CD4-positive, alpha-beta T cell treated with Interferon alpha-2 for 1 hour (primary cell): ENCODE measurements around the gene FAM83F.

Experiments
- DNase-seq, 2 donors: peaks; one replicate each; pipeline ENCODE4 v3.0.0-alpha.2; 2020 to 2022

FAM83F gene

GRCh38 chr22:39995393-39996252 lies 869 bp downstream of the FAM83F start:
- DNase-seq: no peak

GRCh38 chr22:39996732-39997131 lies 2.0 kb downstream of the FAM83F start:
- no peak for DNase-seq

DNA sequence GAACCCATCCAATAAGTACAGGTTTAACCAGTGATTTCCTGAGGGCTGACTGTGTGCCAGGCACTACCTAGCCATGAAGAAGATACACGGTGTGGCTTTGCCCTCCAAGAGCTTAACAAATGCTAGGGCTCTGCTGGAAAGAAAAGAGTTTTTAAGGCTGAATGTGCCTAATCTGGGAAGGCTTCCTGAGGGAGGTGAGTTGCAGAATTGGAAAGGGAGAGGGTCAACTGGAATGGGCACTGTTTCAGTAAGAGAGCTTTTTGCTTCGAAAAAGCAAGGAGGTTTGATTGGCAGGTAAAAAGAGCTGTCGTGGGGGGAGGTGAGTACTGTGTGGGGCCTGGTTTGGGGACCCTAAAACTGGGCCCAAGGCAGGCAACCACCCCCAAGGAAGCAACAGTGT lies 2.7 kb downstream of the FAM83F start:
- DNase-seq: no peak

DNA sequence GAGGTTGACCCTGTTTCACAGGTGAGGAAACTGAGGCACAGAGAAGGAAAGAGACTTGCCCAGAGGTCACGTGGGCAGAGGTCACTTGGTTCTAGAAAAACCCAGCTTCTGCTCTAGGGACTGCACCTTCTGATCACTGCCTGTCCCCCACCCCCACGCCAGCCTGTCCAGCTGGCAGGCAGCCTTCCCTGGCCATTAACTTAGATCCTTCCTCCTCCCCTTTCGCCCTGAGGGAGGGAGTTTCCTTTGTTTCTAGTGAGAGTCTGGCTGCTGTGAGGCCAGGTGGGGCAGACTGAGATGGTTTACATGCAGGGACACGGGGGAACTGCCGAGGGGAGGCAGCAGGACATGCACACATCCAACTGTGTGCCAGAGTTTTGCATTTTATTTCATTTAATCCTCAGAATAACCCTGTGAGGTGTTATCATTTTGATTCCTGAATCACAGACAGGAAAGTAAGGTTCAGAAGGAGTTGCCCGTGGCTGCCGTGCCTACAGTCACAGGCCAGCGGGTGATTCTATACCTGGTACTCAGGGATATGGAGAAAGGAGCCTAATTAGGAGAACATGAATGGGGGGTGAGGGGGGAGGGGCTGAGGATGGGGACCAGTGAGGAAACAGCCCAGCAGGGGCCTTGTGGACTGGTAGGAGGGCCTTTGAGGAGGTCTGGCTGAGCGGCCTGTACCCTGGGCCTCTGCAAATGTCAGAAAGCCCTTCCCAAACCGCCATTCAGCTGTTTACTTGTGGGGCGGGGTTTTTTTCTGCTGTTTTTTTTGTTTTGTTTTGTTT lies 3.4 kb downstream of the FAM83F start:
- no peak for DNase-seq

DNA sequence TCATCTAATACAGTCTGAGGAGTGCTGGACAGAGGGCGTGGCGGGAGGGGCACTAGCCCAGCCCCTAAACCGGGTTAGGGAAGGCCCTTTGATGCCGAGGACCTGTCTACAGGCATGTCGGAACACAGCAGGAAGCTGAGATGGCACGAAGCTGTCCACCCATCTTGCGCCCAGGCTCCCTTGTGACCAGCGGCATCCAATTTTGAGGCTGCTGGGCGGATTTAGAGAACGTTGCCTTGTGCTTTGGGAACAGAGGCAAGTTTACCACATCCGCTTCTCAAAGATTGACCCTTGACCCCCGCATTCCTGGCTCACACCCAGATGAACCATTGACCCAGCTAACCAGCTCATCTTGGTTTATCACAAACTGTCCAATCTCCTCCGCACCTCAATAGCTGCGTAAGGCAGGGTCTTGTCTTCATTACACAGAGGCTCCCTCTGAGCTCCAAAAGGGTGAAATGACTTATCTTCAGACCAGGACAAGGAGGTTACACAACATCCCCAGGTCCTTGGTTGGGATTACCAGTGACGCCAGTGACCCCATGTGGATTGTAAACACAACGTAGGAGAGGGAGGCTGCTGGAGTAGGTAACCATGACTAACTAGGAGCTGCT lies 4.5 kb downstream of the FAM83F start:
- no peak for DNase-seq

DNA sequence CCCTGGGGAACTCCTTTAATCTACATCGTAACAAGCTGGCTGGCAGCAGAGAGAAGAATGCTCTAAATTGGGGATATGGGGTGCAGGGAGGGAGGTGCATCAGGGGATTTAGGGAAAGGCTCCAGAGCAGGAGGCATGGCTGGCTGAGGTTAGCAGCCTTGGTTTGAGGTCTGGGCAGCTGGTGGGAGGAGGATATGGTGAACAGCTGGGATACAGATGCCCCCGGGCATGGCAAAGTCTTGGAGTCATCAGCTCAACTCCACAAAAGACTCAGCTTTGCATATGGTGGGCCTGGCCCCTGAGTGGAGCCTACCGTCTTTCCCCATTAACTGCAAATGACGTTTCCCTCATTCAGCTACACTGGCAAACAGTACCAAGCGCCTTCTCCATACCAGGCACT lies 5.4 kb downstream of the FAM83F start:
- no peak for DNase-seq

GRCh38 chr22:40001106-40001505 lies 6.4 kb downstream of the FAM83F start:
- DNase-seq: no peak

DNA sequence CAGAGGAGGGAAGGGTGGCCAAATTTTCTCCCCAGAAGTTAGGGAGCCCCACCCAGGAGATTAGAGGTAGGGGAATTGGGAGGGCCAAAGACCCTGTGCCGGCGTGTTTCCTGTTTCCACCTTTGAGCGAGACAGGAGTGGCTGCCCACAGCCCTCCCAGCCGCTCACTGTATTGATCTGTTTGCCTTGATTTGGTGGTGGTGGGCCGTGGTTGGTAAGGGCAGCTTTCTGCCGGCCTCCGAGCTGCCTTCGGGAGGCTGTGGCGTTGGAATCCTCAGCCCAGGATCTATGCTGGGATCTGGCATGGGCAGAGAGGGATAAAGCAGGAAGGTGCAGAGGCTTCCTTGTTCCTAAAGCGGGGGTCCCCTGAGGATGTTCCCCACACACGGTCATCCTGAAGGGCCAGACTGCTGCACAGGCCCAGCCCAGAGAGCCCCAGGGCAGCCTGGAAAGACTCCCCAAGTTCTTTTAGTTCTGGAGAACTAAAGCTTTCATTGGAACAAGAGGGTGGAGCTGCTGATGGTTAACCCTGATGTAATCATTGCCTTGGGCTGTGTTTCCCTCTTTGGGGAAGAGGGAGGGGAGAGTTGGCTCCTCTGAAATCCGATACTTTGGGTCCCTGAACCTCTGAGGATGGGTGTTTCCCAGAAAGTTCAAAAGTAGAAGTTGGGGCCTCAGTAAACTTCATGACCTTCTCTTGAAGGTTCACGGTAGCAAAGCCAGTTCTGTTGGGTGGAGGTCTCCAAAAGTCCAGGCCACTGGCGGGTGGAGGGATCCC lies 7.2 kb downstream of the FAM83F start:
- DNase-seq: no peak

DNA sequence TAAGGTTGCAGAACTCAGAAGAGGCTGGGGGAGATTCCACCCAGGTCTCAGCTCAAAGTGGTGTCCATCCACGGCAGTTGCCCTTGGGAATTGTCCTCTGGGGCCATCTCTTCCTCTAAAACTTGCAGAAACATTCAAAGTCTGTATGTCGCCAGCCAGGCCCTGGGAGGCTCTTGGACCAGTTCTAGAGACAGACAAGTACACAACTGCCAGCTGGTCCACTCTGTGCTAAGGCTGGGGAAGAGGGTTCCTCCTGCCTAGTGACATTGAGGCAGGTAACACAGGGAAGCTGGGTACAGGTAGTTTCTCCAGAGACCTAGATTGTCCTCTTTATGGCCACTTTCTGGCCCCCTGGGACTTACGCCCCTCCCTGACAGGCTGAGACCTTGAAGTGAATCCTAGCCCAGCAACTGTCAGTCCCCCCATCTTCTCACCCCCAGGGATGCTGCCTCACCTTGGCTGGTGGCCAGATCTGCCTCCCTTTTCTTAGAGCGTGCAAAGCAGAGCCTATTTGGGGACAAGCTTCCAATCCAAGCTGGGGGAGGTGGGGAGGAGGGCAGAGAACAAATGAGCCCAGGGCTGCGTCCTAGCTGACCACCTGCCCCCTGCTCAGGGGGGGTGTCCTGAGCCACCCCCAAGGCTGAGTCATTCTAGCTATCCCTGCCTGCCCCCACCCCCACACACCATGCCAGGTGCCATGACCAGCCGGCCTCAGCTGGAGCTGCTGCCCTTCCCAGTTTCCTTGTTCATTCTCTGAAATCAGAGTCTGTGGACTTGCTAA lies 8.4 kb downstream of the FAM83F start:
- DNase-seq: no peak

DNA sequence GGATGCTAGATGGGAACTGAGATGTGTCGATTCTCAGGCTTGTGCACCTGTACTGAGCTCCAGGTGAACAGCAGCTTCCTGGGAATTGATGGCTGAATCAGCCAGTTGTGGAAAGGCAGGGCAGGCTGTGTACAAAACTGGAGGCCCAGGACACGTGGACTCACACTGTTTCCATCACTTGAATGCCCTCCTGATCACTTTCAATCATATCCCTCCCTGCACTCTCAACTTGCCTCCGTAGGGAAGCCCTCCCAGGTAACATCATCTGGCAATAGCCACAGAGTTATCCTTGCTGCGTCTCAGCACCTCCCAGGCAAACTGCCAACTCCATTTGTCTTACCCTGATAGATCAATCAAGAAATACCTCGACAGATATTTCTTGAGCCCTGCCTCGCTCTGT lies 10.1 kb downstream of the FAM83F start:
- DNase-seq: no peak

DNA sequence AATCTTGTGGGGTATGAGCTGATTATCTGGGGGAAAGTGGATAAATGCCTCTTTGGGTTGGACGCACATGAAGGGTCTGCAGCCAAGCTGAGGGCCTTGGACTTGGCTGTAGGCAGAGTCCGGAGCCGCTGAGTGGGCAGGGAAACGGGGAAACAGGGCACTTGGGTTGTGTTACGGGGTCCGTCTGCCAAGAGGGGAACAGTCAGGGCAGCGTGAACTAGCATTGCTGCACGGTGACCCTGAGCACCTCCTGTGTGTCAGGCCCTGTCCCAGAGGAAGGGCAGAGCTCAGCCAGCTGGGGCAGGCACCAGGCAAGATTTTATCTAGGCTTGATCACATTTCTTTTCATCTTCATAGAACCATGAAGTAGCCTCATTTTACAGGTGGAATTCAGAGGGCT lies 11.9 kb downstream of the FAM83F start:
- no peak for DNase-seq

- DNase-seq: peak in 1 of 2 donors; percentile 36
Measured at GRCh38 chr22:40007853-40008710, 13.3 kb downstream of the FAM83F start.

DNA sequence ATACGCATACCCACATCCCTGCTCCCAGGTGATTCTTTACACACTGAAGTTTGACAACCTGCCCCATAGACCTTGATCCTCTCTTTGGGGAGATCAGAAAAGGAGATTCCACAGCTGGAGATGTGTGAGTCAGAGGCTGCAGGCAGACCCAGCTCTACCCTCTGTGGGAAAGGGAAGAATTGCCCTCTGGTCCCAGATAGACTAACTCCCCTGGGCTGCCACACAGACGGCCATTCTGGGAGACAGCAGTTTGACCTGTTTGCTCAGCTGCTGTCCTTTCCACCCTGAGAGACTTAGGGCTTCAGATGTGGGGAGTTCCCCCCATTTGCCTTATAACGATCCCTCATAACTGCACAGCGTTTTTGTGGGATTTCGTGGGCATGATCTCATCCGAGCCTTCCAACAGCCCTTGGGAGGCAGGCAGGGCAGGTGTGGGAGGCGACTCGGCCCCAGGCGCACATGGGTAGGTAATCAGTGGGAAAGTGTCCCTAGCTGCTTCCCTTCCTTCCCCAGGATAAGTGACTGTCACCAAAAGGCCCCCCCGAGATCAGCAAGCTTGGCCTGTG lies 14.1 kb downstream of the FAM83F start:
- no peak for DNase-seq

- DNase-seq: no peak
Measured at GRCh38 chr22:40009292-40009774, 14.6 kb downstream of the FAM83F start.

DNA sequence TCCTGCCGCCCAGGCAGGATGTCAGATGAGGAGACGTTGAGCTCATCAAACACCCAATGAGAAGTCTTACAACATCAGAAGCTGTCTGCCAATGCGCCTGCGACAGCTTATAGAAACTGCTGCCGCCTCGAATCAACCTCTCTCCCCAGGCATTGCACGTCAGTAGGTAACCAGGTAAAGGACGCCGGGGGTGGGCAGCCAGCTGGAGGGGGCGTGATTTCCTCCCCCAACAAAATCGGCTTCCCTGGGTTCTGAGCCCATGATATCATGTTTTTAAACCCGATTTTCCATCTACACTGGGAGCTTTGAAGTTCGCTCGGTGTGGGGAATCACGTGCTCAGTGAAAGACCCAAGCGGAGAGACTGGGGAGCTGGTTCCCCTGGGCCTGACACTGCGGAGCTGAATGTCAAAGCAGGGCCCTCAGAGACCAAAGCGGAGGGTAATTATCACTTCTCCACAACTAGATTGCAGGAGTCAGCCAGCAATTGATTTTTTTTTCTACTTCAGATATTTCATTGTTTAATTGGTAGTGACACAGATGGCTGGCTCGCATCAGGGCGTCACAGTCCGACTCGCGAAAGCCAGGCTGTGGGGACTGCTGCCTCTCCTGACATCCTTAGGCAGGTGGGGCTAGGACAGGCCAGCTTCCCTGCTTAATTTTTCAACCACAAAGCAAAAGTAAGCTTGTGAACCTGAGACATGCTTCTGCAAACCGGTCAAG lies 15.4 kb downstream of the FAM83F start:
- peak; percentile 22 to 29 for DNase-seq

DNA sequence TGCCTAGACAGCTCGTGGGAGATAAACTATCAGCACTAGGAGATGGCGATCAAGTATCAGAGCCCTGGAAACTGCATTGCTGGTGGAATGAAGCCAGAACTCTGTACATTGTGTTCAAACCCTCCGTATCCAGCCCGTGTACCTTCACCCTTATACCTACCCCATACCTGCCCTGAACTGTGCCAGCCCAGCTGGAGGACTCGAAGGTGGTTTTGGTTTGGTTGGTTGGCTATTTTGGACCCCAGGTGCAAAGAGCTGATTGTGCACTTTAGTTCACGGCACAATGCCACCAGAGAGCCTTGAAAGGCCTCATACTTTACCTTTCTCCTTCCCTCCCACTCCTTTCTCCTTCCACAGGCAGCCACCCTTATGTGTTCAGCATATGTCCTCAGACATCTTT lies 16.0 kb downstream of the FAM83F start:
- no peak for DNase-seq

GRCh38 chr22:40014667-40015248 lies 20.0 kb downstream of the FAM83F start:
- DNase-seq: no peak

GRCh38 chr22:40015358-40015976 lies 20.7 kb downstream of the FAM83F start:
- no peak for DNase-seq

DNA sequence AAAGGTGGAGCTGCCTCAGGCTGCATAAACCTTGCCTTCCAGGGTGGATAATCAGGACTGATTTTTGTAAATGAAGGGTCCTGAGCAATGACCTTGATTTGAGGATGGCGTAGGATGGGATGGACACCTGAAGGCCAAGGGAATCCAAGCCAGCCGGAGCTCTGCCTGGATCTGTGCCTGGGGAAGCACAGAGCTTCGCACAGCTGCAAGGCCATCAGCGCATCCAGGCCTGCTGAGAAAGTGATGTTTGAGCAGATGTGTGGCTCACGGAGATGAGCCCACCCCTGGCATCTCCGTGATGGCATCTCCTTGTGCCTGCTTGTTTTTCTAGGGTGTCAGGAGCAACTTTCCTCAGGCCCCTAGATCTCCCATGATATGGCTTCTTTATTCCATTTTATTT lies 23.3 kb downstream of the FAM83F start:
- no peak for DNase-seq
